K562 (cell line): ENCODE results near the gene PPP2R3B. TPM values are rescaled to one million over a fixed set of nuclear protein-coding genes. Genes with fewer than 3 reads are reported as not detected.

Experiments
- ATAC-seq: fragments of 200-7000 bp; cut with Tn5 transposase; 3 replicates; pipeline ENCODE4 v1.9.1; 2020; ENCODE audit warnings: moderate library complexity
- BruUV-seq: library from RNA; stranded (reverse); fragments of 400-500 nt; replicated peaks from 2 replicates; lab custom pipeline; 2021; lab: Mats Ljungman, UMichigan
- CTCF ChIA-PET: fragments of 300-600 bp; formaldehyde crosslinking; extraction: SDS; loops from one replicate; lab custom pipeline; 2021; ENCODE audit warnings: low intra/inter-chr PET ratio; lab: Yijun Ruan, JAX
- POLR2A ChIA-PET: fragments of 300-600, 350-650 bp; sonication (Branson Sonifier 250); formaldehyde crosslinking; extraction: SDS; loops from one replicate; lab custom pipeline; 2021; ENCODE audit warnings: antibody characterized with exemption, inconsistent platforms; lab: Yijun Ruan, JAX
- DNase-seq, 4 experiments: peaks; one replicate each; pipeline versions ENCODE4 v3.0.0 to v3.0.0-alpha.2; 2011 to 2018; ENCODE audit warnings: low spot score in 3 of 4, mixed read lengths in 3 of 4; ENCODE audit errors: extremely low read depth in 1 of 4
- FAIRE-seq: peaks from 2 replicates; lab custom pipeline; 2011; peaks lifted over from hg19 to GRCh38; lab: Jason Lieb, UNC
- H2AFZ ChIP-seq: 2 replicates; pipeline ENCODE4 v1.6.0; 2011; ENCODE audit warnings: low read depth, low read length, control low read depth, inconsistent platforms
- H3K27ac ChIP-seq: fragments of 200-600 bp; 3 replicates; pipeline ENCODE4 v1.8.0; 2011; ENCODE audit warnings: low read depth, mild to moderate bottlenecking, control low read depth, inconsistent platforms, low read length, moderate library complexity, mixed read lengths; ENCODE audit errors: extremely low read depth
- H3K27me3 ChIP-seq, 2 experiments: fragments of 300-600 bp in 1 of 2; 2 replicates in 1 of 2; 3 replicates in 1 of 2; pipeline versions ENCODE4 v1.6.0 to v1.8.0; 2011; ENCODE audit warnings: inconsistent platforms in 2 of 2, low read length in 2 of 2, mild to moderate bottlenecking in 1 of 2, mixed read lengths in 1 of 2, moderate library complexity in 1 of 2; ENCODE audit not compliant: control insufficient read depth in 2 of 2, insufficient read depth in 2 of 2
- H3K36me3 ChIP-seq: fragments of 300-600 bp; 3 replicates; pipeline ENCODE4 v1.8.0; 2011; ENCODE audit warnings: mild to moderate bottlenecking, low read length, inconsistent platforms; ENCODE audit not compliant: control insufficient read depth, insufficient read depth
- H3K4me1 ChIP-seq, 2 experiments: fragments of 200-600 bp in 1 of 2; replicated peaks in 1 of 2; 2 replicates in 1 of 2; 3 replicates in 1 of 2; pipeline versions ENCODE4 v1.5.1 to v1.8.0; 2011; ENCODE audit warnings: inconsistent platforms in 2 of 2, low read length in 2 of 2, mild to moderate bottlenecking in 1 of 2, mixed read lengths in 1 of 2, moderate library complexity in 1 of 2; ENCODE audit not compliant: control insufficient read depth in 2 of 2, insufficient read depth in 2 of 2
- H3K4me2 ChIP-seq: 2 replicates; pipeline ENCODE4 v1.6.1; 2011; ENCODE audit warnings: low read length, control low read depth, inconsistent platforms, mixed read lengths; ENCODE audit not compliant: insufficient read depth
- H3K4me3 ChIP-seq: fragments of 200-600 bp; sonication (generic), shearing (Covaris generic); 2 replicates; pipeline ENCODE4 v1.5.1; 2016; ENCODE audit warnings: control low read depth, inconsistent platforms
- H3K79me2 ChIP-seq: fragments of 200-600 bp; 3 replicates; pipeline ENCODE4 v1.8.0; 2011; ENCODE audit warnings: low read length, inconsistent platforms; ENCODE audit not compliant: control insufficient read depth, insufficient read depth
- H3K9ac ChIP-seq, 2 experiments: 2 replicates each; pipeline versions ENCODE4 v1.6.0 to v1.6.1; 2011; ENCODE audit warnings: low read depth in 2 of 2, low read length in 2 of 2, control low read depth in 1 of 2, inconsistent platforms in 1 of 2, mild to moderate bottlenecking in 1 of 2, mixed read lengths in 1 of 2; ENCODE audit not compliant: insufficient read depth in 1 of 2
- H3K9me1 ChIP-seq: one replicate; pipeline ENCODE4 v1.6.0; 2011; ENCODE audit warnings: inconsistent platforms, mild to moderate bottlenecking, low read length, moderate library complexity; ENCODE audit not compliant: control insufficient read depth, insufficient read depth
- H3K9me3 ChIP-seq: replicated peaks from 2 replicates; pipeline ENCODE4 v1.5.1; 2011; ENCODE audit warnings: low read depth, low read length, inconsistent platforms; ENCODE audit not compliant: control insufficient read depth, insufficient read depth
- H4K20me1 ChIP-seq: replicated peaks from 2 replicates; pipeline ENCODE4 v1.6.1; 2011; ENCODE audit warnings: low read length, inconsistent platforms, mixed read lengths; ENCODE audit not compliant: control insufficient read depth, insufficient read depth
- ATF3 ChIP-seq, 2 experiments: fragments of 450-650 bp in 1 of 2; sonication (generic) in 1 of 2; formaldehyde crosslinking in 1 of 2; IDR thresholded peaks in 1 of 2; conservative IDR thresholded peaks in 1 of 2; 2 replicates each; pipeline versions ENCODE4 v1.6.1 to v1.8.1; 2016 to 2023; ENCODE audit warnings: mild to moderate bottlenecking in 2 of 2, moderate library complexity in 2 of 2, inconsistent platforms in 1 of 2, missing genetic modification reagents in 1 of 2
- CBX2 ChIP-seq: fragments of 200-600 bp; sonication (generic); IDR thresholded peaks from one replicate; pipeline ENCODE4 v1.6.1; 2012; ENCODE audit warnings: mild to moderate bottlenecking, low read length, inconsistent platforms; ENCODE audit not compliant: insufficient read depth, poor library complexity, severe bottlenecking
- CHD4 ChIP-seq: fragments of 200-600 bp; sonication (generic); IDR thresholded peaks from 3 replicates; pipeline ENCODE4 v1.6.1; 2012; ENCODE audit warnings: low read depth, mild to moderate bottlenecking, mixed read lengths, low read length, inconsistent platforms; ENCODE audit not compliant: insufficient read depth, insufficient replicate concordance, poor library complexity, severe bottlenecking
- ELF1 ChIP-seq: fragments of 200-800 bp; sonication (Bioruptor generic); IDR thresholded peaks from 2 replicates; pipeline ENCODE4 v1.6.1; 2016; ENCODE audit warnings: missing genetic modification characterization, missing compliant biosample characterization
- ETV6 ChIP-seq, 3 experiments: fragments of 150-350 bp in 1 of 3; sonication (generic) in 1 of 3; formaldehyde crosslinking in 1 of 3; IDR thresholded peaks; 2 replicates each; pipeline versions ENCODE4 v1.6.1 to v1.8.0; 2014 to 2022; ENCODE audit warnings: borderline replicate concordance in 2 of 3, low read depth in 2 of 3, antibody characterized with exemption in 1 of 3, low read length in 1 of 3, mild to moderate bottlenecking in 1 of 3, missing genetic modification reagents in 1 of 3
- HDAC1 ChIP-seq, 2 experiments: fragments of 450-650 bp; IDR thresholded peaks; 2 replicates each; pipeline ENCODE4 v1.6.1; 2016 to 2017; ENCODE audit warnings: inconsistent platforms in 1 of 2, mild to moderate bottlenecking in 1 of 2, moderate library complexity in 1 of 2
- LARP7 ChIP-seq: fragments of 450-650 bp; IDR thresholded peaks from 2 replicates; pipeline ENCODE4 v1.6.1; 2016
- MED1 ChIP-seq: sonication (generic); formaldehyde crosslinking; IDR thresholded peaks from 2 replicates; pipeline ENCODE4 v1.8.1; 2023; ENCODE audit warnings: missing genetic modification reagents, borderline replicate concordance
- MEIS2 ChIP-seq: fragments of 450-650 bp; IDR thresholded peaks from 2 replicates; pipeline ENCODE4 v1.6.1; 2014; ENCODE audit warnings: mild to moderate bottlenecking; ENCODE audit not compliant: partially characterized antibody
- PHTF2 ChIP-seq: fragments of 250-450 bp; sonication (Bioruptor Pico); IDR thresholded peaks from 2 replicates; pipeline ENCODE4 v1.5.0; 2021; ENCODE audit warnings: mild to moderate bottlenecking
- SMAD4 ChIP-seq: fragments of 250-450 bp; sonication (Bioruptor Pico); conservative IDR thresholded peaks from 2 replicates; pipeline ENCODE4 v1.8.0; 2021; ENCODE audit warnings: inconsistent platforms, mild to moderate bottlenecking, moderate library complexity
- SMARCA4 ChIP-seq: fragments of 450-650 bp; IDR thresholded peaks from 2 replicates; pipeline ENCODE4 v1.6.1; 2016
- TCF3 ChIP-seq: sonication (generic); formaldehyde crosslinking; IDR thresholded peaks from 2 replicates; pipeline ENCODE4 v1.4.0; 2020; ENCODE audit warnings: mild to moderate bottlenecking, missing genetic modification reagents
- ZC3H11A ChIP-seq: IDR thresholded peaks from 2 replicates; pipeline ENCODE4 v1.6.1; 2012; ENCODE audit warnings: low read depth, low read length, improper control_type of control experiment
- ZNF408 ChIP-seq: fragments of 250-450 bp; sonication (Bioruptor Pico); IDR thresholded peaks from 2 replicates; pipeline ENCODE4 v1.4.0; 2020; ENCODE audit warnings: low read depth, mild to moderate bottlenecking, moderate library complexity
- ZNF77 ChIP-seq: fragments of 250-450 bp; sonication (Bioruptor Pico); IDR thresholded peaks from 2 replicates; pipeline ENCODE4 v1.5.0; 2020
- ZNF830 ChIP-seq: fragments of 250-450 bp; sonication (Bioruptor Pico); IDR thresholded peaks from 2 replicates; pipeline ENCODE4 v1.5.0; 2021; ENCODE audit warnings: mild to moderate bottlenecking
- WGBS: fragments of 100-300 bp; shearing (Covaris generic); methylation state at CpG from one replicate; pipeline ENCODE4 v1.1.6; 2016; ENCODE audit warnings: low coverage, mixed read lengths; ENCODE audit not compliant: insufficient coverage; ENCODE audit errors: missing lambda C conversion rate; 5-methylcytosine and 5-hydroxymethylcytosine counted together
- in situ Hi-C: fragments of 300-500 bp; cut with MboI; formaldehyde crosslinking; loops from 4 replicates; pipeline ENCODE4 v1.15.0; 2018; ENCODE audit warnings: inconsistent platforms, mixed read lengths
- intact Hi-C: fragments of 100-400 bp; cut with micrococcal nuclease; formaldehyde crosslinking; loops from 2 replicates; pipeline ENCODE4 v1.14.2; 2022
- polyA plus RNA-seq, 8 experiments: library from polyadenylated mRNA; depleted of rRNA in 4 of 8; stranded (reverse) in 5 of 8; unstranded in 3 of 8; fragments of >200 nt; fragmentation: Nextera tagmentation in 2 of 8; fragmentation: Illumina TruSeq in 1 of 8; extraction: Ambion mirVana in 2 of 8; extraction: Trizol in 1 of 8; gene quantifications; 2 replicates each; pipeline versions ENCODE4 v1.2.1 to v1.2.3, GENCODE V29; 2011 to 2014; ENCODE audit warnings: inconsistent platforms in 1 of 8, missing spikeins in 1 of 8
- total RNA-seq, 7 experiments: library from RNA; depleted of rRNA in 6 of 7; stranded (reverse); fragments of >200 nt in 6 of 7; fragmentation: Illumina TruSeq in 2 of 7; extraction: Trizol in 2 of 7; gene quantifications; 2 replicates each; pipeline versions ENCODE4 v1.2.1 to v1.2.3, GENCODE V29; 2011 to 2021; ENCODE audit warnings: low replicate concordance in 1 of 7
- TF ChIP-seq, protein P1 (sequence below): sonication (generic); formaldehyde crosslinking; IDR thresholded peaks from 2 replicates; pipeline ENCODE4 v1.9.0; 2022; ENCODE audit warnings: mild to moderate bottlenecking, missing genetic modification reagents
- TF ChIP-seq, protein P2 (sequence below): sonication (generic); formaldehyde crosslinking; IDR thresholded peaks from 2 replicates; pipeline ENCODE4 v1.8.0; 2022; ENCODE audit warnings: missing genetic modification reagents, mild to moderate bottlenecking, moderate library complexity, borderline replicate concordance

The PPP2R3B gene
- total and polyA plus RNA-seq, 9 of the 15 experiments (the other 6 are each of a cell fraction or from before 2014, with no cell fraction given): 0.04 to 18.2 (median 8.2) TPM; not detected in 1

- BruUV-seq: no TSS peak
- TF ChIP-seq ELF1 (no peak), ZNF830 (CRISPR knock-in tag) (no peak), CBX2 (no peak), TCF3 (CRISPR knock-in tag) (no peak), MEIS2 (peak; percentile 52), ETV6 (IDR thresholded peaks at IDR 0.05; ENCODE audit: borderline replicate concordance in 1 of 2, low read depth in 2 of 2, low read length in 1 of 2) (no peak), ETV6 (CRISPR knock-in tag; IDR thresholded peaks at IDR 0.05; ENCODE audit: borderline replicate concordance) (no peak), HDAC1 (IDR thresholded peaks at IDR 0.05) (no peak), MED1 (no peak), SMAD4 (CRISPR knock-in tag) (no peak), ZNF408 (no peak), ATF3 (IDR thresholded peaks at IDR 0.05) (no peak), ATF3 (CRISPR knock-in tag; conservative IDR thresholded peaks at IDR 0.05) (no peak), SMARCA4 (no peak), ZNF77 (no peak), LARP7 (no peak), PHTF2 (CRISPR knock-in tag) (no peak), ZC3H11A (no peak), CHD4 (no peak)
- TF ChIP-seq, protein P1, sequence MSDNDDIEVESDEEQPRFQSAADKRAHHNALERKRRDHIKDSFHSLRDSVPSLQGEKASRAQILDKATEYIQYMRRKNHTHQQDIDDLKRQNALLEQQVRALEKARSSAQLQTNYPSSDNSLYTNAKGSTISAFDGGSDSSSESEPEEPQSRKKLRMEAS (CRISPR knock-in tag): no peak
- TF ChIP-seq, protein P2, sequence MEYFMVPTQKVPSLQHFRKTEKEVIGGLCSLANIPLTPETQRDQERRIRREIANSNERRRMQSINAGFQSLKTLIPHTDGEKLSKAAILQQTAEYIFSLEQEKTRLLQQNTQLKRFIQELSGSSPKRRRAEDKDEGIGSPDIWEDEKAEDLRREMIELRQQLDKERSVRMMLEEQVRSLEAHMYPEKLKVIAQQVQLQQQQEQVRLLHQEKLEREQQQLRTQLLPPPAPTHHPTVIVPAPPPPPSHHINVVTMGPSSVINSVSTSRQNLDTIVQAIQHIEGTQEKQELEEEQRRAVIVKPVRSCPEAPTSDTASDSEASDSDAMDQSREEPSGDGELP (CRISPR knock-in tag): no peak
Measured at GRCh38 chrX:431492-432111, 44.9 kb upstream of the PPP2R3B start.

More at GRCh38 chrX:431492-432111, 44.9 kb upstream of the PPP2R3B start:
- no peak overlapping the region for H3K4me2 ChIP-seq
- no peak for DNase-seq
- peaks cover 0 to 7% of the 10 kb centered on the region in 2 experiments; a peak in 2 of 5 replicates for H3K4me1 ChIP-seq
- H4K20me1 ChIP-seq: no peaks in the 10 kb centered on the region
- intact Hi-C loops: no loop called here
- H3K27ac ChIP-seq: no peak overlapping the region
- CTCF ChIA-PET: no interaction called here
- POLR2A ChIA-PET: no interaction called here
- H3K9me3 ChIP-seq: no peaks in the 10 kb centered on the region
- H3K36me3 ChIP-seq: no peaks in the 10 kb centered on the region
- no peak for FAIRE-seq
- no peaks in the 10 kb centered on the region for H3K79me2 ChIP-seq
- H3K9ac ChIP-seq: no peak overlapping the region
- no peaks in the 10 kb centered on the region for H3K9me1 ChIP-seq
- no peak overlapping the region for H3K4me3 ChIP-seq
- H3K27me3 ChIP-seq: peaks cover 9 to 43% of the 10 kb centered on the region in 2 experiments; a peak in 3 of 5 replicates
- no peak overlapping the region for H2AFZ ChIP-seq
- in situ Hi-C loops: no loop called here
- no peak for ATAC-seq
- 0% methylated on average over 2 of the region's 2 CpGs for WGBS
